HFFc6 (cell line): Measurements from ENCODE around the gene HIP1. TPM values are rescaled to one million over a fixed set of nuclear protein-coding genes. Genes with fewer than 3 reads are reported as not detected.
"Not testable (repeated sequence)": the region's sequence is repeated elsewhere in the genome, so short reads cannot be mapped to it uniquely, and the experiment has no call there.

Experiments used
- DNase-seq: peaks from one replicate; pipeline ENCODE4 v3.0.0-alpha.2; 2018
- H3K27ac Mint-ChIP-seq: 2 replicates; pipeline ENCODE4 v1.8.0; 2020; ENCODE audit warnings: mild to moderate bottlenecking, mixed read lengths
- H3K27me3 Mint-ChIP-seq: 2 replicates; pipeline ENCODE4 v1.8.0; 2021; ENCODE audit warnings: mild to moderate bottlenecking, moderate library complexity, mixed read lengths; ENCODE audit not compliant: insufficient read depth
- H3K36me3 Mint-ChIP-seq: 2 replicates; pipeline ENCODE4 v1.8.0; 2021; ENCODE audit warnings: low read depth, mixed read lengths
- H3K4me1 Mint-ChIP-seq: 2 replicates; pipeline ENCODE4 v1.8.0; 2020; ENCODE audit warnings: low read depth, mixed read lengths
- H3K4me3 Mint-ChIP-seq: 2 replicates; pipeline ENCODE4 v1.8.0; 2020; ENCODE audit warnings: mild to moderate bottlenecking, moderate library complexity, mixed read lengths
- H3K9me3 Mint-ChIP-seq: 2 replicates; pipeline ENCODE4 v1.8.0; 2020; ENCODE audit warnings: mild to moderate bottlenecking, mixed read lengths
- CTCF ChIP-seq: fragments of 200-600 bp; sonication (generic); IDR thresholded peaks from 2 replicates; pipeline ENCODE4 v1.5.0; 2021; ENCODE audit warnings: antibody characterized with exemption, mild to moderate bottlenecking
- total RNA-seq, 6 experiments: library from RNA; stranded (reverse); fragmentation: NEBNext Ultra II Directional; extraction: Animal tissue kit (Norgen Biotek cat#: 25700); gene quantifications; 2 replicates in 1 of 6; 3 replicates in 5 of 6; pipeline ENCODE4 v1.2.3, GENCODE V29; 2021

HIP1 gene
- total RNA-seq, 6 experiments from 2014 or later: 15.1 to 32.2 (median 28.7) TPM

GRCh38 chr7:75536491-75536890 lies 202.2 kb downstream of the HIP1 start:
- Mint-ChIP-seq H3K9me3 (no peaks in the 10 kb centered on the region), H3K4me1 (peaks cover 28% of the 10 kb centered on the region), H3K27me3 (peaks cover 5% of the 10 kb centered on the region), H3K27ac (no peak overlapping the region), H3K4me3 (no peak overlapping the region), H3K36me3 (peaks cover 29% of the 10 kb centered on the region)
- TF ChIP-seq CTCF: no peak
- no peak for DNase-seq

GRCh38 chr7:75534727-75535307 lies 203.9 kb downstream of the HIP1 start:
- no peak for TF ChIP-seq CTCF
- Mint-ChIP-seq H3K4me1 (peaks cover 32% of the 10 kb centered on the region), H3K27ac (peak overlapping the region; percentile 71), H3K9me3 (no peaks in the 10 kb centered on the region), H3K4me3 (peak overlapping the region; percentile 67), H3K27me3 (peaks cover 5% of the 10 kb centered on the region), H3K36me3 (peaks cover 28% of the 10 kb centered on the region)
- peak; percentile 78 for DNase-seq

- H3K9me3 Mint-ChIP-seq: no peaks in the 10 kb centered on the region
These were observed 204.8 kb downstream of the HIP1 start for GRCh38 chr7:75533926-75534325.

GRCh38 chr7:75532639-75533038 lies 206.1 kb downstream of the HIP1 start:
- Mint-ChIP-seq H3K4me3 (no peak overlapping the region), H3K9me3 (no peaks in the 10 kb centered on the region), H3K27me3 (peaks cover 2% of the 10 kb centered on the region), H3K27ac (no peak overlapping the region), H3K4me1 (peaks cover 38% of the 10 kb centered on the region), H3K36me3 (peaks cover 13% of the 10 kb centered on the region)
- no peak for DNase-seq
- no peak for TF ChIP-seq CTCF

More at GRCh38 chr7:75533926-75534325, 204.8 kb downstream of the HIP1 start:
- no peak for DNase-seq
- no peak for TF ChIP-seq CTCF
- no peak overlapping the region for H3K27ac Mint-ChIP-seq
- H3K27me3 Mint-ChIP-seq: peaks cover 5% of the 10 kb centered on the region
- no peak overlapping the region for H3K4me3 Mint-ChIP-seq
- peaks cover 21% of the 10 kb centered on the region for H3K36me3 Mint-ChIP-seq
- H3K4me1 Mint-ChIP-seq: peaks cover 32% of the 10 kb centered on the region

GRCh38 chr7:75531359-75531821 lies 207.4 kb downstream of the HIP1 start:
- DNase-seq: no peak
- H3K9me3 Mint-ChIP-seq: no peaks in the 10 kb centered on the region
- H3K4me3 Mint-ChIP-seq: no peak overlapping the region
- H3K4me1 Mint-ChIP-seq: peaks cover 45% of the 10 kb centered on the region
- H3K36me3 Mint-ChIP-seq: peaks cover 8% of the 10 kb centered on the region; the same call in 1 of the 2 replicates
- no peak for TF ChIP-seq CTCF
- no peak overlapping the region for H3K27ac Mint-ChIP-seq
- peaks cover 2% of the 10 kb centered on the region for H3K27me3 Mint-ChIP-seq

GRCh38 chr7:75527224-75527722 lies 211.5 kb downstream of the HIP1 start:
- Mint-ChIP-seq H3K4me3 (peak overlapping the region; percentile 97), H3K4me1 (peaks cover 34% of the 10 kb centered on the region), H3K27ac (peak overlapping the region; percentile 88), H3K36me3 (peaks cover 30% of the 10 kb centered on the region)
- H3K27me3 Mint-ChIP-seq, H3K9me3 Mint-ChIP-seq, DNase-seq: not testable (repeated sequence)

GRCh38 chr7:75521727-75522126 lies 217.0 kb downstream of the HIP1 start:
- H3K9me3 Mint-ChIP-seq, DNase-seq, H3K27me3 Mint-ChIP-seq, H3K27ac Mint-ChIP-seq, H3K4me3 Mint-ChIP-seq: not testable (repeated sequence)
- peaks cover 49% of the 10 kb centered on the region for H3K36me3 Mint-ChIP-seq
- peaks cover 27% of the 10 kb centered on the region for H3K4me1 Mint-ChIP-seq

DNA sequence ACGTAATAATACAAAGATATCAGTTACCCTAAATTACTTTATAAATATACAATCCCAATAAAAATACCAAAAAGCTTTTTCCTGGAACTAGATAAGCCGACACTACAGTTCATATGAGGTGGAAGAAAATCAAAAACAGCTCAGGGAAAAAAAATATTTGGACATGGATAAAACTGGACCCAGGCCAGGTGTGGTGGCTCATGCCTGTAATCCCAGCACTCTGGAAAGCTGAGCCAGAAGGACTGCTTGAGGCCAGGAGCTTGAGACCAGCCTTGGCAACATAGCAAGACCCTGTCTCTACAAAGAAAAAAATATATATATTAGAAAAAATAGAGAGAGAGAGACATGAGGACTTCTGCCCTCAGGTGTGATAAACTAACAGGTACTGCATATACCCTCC lies 219.9 kb downstream of the HIP1 start:
- not testable (repeated sequence) for H3K27me3 Mint-ChIP-seq, H3K4me1 Mint-ChIP-seq, H3K9me3 Mint-ChIP-seq, H3K27ac Mint-ChIP-seq, DNase-seq, H3K4me3 Mint-ChIP-seq
- peaks cover 39% of the 10 kb centered on the region for H3K36me3 Mint-ChIP-seq

DNA sequence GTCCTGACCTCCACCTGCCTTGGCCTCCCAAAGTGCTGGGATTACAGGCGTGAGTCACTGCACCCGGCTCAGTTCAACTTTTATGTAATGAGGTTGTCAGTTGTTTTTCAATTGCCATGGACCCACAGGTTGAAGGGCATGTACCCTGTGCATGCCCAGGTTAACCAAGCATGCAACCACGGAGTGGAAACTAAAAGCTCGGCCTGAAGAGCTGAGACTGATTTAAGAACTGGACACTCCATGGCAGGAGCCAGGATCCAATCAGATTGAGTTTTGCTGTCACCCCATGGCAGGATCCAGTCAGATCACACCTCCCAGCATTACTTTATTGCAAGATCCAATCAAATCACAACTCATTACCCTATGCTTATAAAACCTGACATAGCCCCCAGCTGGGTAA lies 229.7 kb downstream of the HIP1 start:
- not testable (repeated sequence) for H3K27ac Mint-ChIP-seq, H3K36me3 Mint-ChIP-seq, H3K9me3 Mint-ChIP-seq, H3K4me3 Mint-ChIP-seq, H3K27me3 Mint-ChIP-seq, DNase-seq, H3K4me1 Mint-ChIP-seq
